T-helper 17 cell (primary cell): ENCODE measurements around the gene DDA1. TPM values are rescaled to one million over a fixed set of nuclear protein-coding genes. Genes with fewer than 3 reads are reported as not detected.
"Not testable (repeated sequence)": the region's sequence is repeated elsewhere in the genome, so short reads cannot be mapped to it uniquely, and the experiment has no call there.

Experiments used
- ATAC-seq: fragments of 150-1000 bp; cut with Tn5 transposase; 2 replicates; pipeline ENCODE4 v1.10.0; 2021; ENCODE audit warnings: mild to moderate bottlenecking, moderate library complexity
- DNase-seq, 3 donors: peaks; one replicate each; pipeline versions ENCODE4 v3.0.0 to v3.0.0-alpha.2; 2020 to 2021
- H3K9me3 ChIP-seq: one replicate; pipeline ENCODE4 v1.7.0; 2013; ENCODE audit warnings: low read length, mild to moderate bottlenecking; ENCODE audit not compliant: control insufficient read depth, poor library complexity, severe bottlenecking
- H3K27ac Mint-ChIP-seq: one replicate; pipeline ENCODE4 v1.8.0; 2022; ENCODE audit warnings: mild to moderate bottlenecking, moderate library complexity, mixed read lengths
- H3K27me3 Mint-ChIP-seq: one replicate; pipeline ENCODE4 v1.8.0; 2022; ENCODE audit warnings: mixed read lengths
- H3K36me3 Mint-ChIP-seq: one replicate; pipeline ENCODE4 v1.8.0; 2022; ENCODE audit warnings: low read depth, mixed read lengths
- H3K4me1 Mint-ChIP-seq: one replicate; pipeline ENCODE4 v1.8.0; 2022; ENCODE audit warnings: mild to moderate bottlenecking, mixed read lengths
- H3K4me3 Mint-ChIP-seq: one replicate; pipeline ENCODE4 v1.8.0; 2022; ENCODE audit warnings: mild to moderate bottlenecking, moderate library complexity, mixed read lengths
- total RNA-seq, 4 donors: library from RNA in 2 of 4; stranded (reverse) in 2 of 4; gene quantifications; one replicate each; pipeline ENCODE4 v1.2.3 and lab custom pipeline; 2022 to 2026

The DDA1 gene
- total RNA-seq, 2 donors from 2014 or later: 40.3 to 50.3 TPM

- peaks cover 2% of the 10 kb centered on the region for H3K36me3 Mint-ChIP-seq
- H3K27me3 Mint-ChIP-seq: peaks cover 18% of the 10 kb centered on the region
- no peak overlapping the region for H3K4me3 Mint-ChIP-seq
- peaks cover 6% of the 10 kb centered on the region for H3K4me1 Mint-ChIP-seq
- ATAC-seq (peak; percentile 96), DNase-seq (peak; percentile 59 to 74 (median 69))
- H3K27ac Mint-ChIP-seq: peak overlapping the region; percentile 32
- no peaks in the 10 kb centered on the region for H3K9me3 ChIP-seq
Measured at GRCh38 chr19:17346109-17346671, 36.8 kb downstream of the DDA1 start.

DNA sequence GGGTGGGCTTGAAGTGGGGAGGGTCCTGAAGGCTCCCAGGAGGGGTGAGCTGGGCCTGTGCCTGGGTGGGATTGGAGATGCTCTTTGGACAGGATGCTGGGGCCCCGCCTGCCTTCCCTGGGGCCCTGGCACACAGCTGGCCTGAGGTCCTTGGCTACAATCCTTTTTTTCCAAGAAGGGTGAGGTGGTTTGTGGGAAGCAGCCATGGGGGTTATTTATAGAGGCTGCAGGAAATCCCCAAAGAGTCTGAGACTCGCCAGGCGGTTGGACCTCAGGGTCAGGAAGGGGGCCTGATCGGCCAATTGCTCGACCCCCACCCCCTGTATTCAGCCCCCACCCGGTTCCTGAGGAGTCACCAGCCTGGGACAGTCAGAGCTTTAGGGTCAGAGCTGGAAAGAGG is 38.0 kb downstream of the DDA1 start:
- DNase-seq: no peak
- Mint-ChIP-seq H3K4me3 (no peak overlapping the region), H3K36me3 (peaks cover 2% of the 10 kb centered on the region), H3K4me1 (peaks cover 8% of the 10 kb centered on the region), H3K27me3 (peaks cover 27% of the 10 kb centered on the region), H3K27ac (no peak overlapping the region)
- ATAC-seq: no peak
- no peaks in the 10 kb centered on the region for H3K9me3 ChIP-seq

- no peak overlapping the region for H3K27ac Mint-ChIP-seq
- DNase-seq (no peak), ATAC-seq (no peak)
- H3K36me3 Mint-ChIP-seq: peaks cover 2% of the 10 kb centered on the region
- H3K9me3 ChIP-seq: no peaks in the 10 kb centered on the region
- peaks cover 32% of the 10 kb centered on the region for H3K27me3 Mint-ChIP-seq
- H3K4me1 Mint-ChIP-seq: peaks cover 8% of the 10 kb centered on the region
- no peak overlapping the region for H3K4me3 Mint-ChIP-seq
Measured at GRCh38 chr19:17347877-17348276, 38.5 kb downstream of the DDA1 start.

DNA sequence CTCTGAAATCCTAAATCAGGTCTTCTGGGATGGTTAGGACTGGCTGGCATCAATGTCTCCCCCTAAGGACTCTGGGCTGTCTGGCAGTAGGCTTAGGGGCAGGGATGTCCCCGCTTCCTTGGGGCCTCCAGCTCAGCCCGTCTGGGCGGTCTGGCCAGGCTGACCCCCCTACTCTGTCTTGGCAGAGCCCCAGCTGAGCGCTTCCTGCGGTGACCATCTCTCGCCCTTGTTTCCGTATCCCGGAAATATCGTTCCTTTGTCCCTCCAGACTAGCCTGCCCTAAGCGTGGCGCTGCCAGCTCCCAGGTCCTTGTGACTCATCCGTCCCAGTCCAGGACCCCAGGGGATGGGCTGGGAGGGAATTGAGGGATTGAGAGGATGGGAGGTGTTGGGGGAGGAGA is 39.3 kb downstream of the DDA1 start:
- no peak for ATAC-seq
- no peaks in the 10 kb centered on the region for H3K9me3 ChIP-seq
- Mint-ChIP-seq H3K4me1 (peaks cover 14% of the 10 kb centered on the region), H3K36me3 (peaks cover 4% of the 10 kb centered on the region), H3K27ac (peak overlapping the region; percentile 67), H3K4me3 (no peak overlapping the region), H3K27me3 (peaks cover 40% of the 10 kb centered on the region)
- no peak for DNase-seq

- no peak overlapping the region for H3K27ac Mint-ChIP-seq
- no peak for ATAC-seq
- no peak overlapping the region for H3K4me3 Mint-ChIP-seq
- H3K4me1 Mint-ChIP-seq: peaks cover 9% of the 10 kb centered on the region
- no peak for DNase-seq
- no peaks in the 10 kb centered on the region for H3K9me3 ChIP-seq
- H3K27me3 Mint-ChIP-seq: peaks cover 43% of the 10 kb centered on the region
- peaks cover 4% of the 10 kb centered on the region for H3K36me3 Mint-ChIP-seq
Measured at GRCh38 chr19:17351815-17352435, 42.6 kb downstream of the DDA1 start.

DNA sequence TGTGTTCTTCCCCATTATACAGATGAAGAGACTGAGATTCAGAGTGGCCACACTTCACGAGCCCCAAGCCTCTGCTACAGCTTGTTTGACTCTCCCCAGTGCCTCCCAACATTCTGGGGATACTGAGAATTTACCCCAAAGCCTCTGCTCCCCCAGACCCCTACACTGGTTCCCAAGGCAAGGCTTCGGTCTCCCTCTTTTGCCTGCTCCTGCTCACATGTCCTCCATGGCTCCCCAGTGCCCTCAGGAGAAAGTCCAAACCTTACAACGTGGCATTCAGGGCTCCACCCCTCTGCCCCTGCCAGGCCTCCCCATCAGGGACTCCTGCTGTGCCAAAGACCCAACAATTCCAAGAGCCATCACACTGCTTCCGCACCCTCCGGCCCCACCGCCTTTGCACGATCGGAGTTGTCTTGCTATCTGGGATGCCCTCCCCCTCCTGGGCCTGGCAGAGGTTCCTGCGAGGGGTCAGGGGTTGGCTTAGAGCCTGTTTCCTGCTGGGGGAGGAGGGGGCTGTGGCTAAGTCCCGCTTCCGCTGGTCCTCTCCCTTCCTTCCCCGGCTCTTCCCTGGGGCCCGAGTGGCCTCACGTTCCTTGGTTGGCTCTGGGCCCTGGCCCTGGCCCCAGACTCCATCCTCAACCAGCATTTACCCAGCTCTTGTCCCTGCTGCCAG is 43.4 kb downstream of the DDA1 start:
- Mint-ChIP-seq H3K4me3 (no peak overlapping the region), H3K36me3 (peaks cover 4% of the 10 kb centered on the region), H3K4me1 (peaks cover 9% of the 10 kb centered on the region), H3K27me3 (peaks cover 40% of the 10 kb centered on the region), H3K27ac (no peak overlapping the region)
- ATAC-seq (no peak), DNase-seq (no peak)
- H3K9me3 ChIP-seq: no peaks in the 10 kb centered on the region

DNA sequence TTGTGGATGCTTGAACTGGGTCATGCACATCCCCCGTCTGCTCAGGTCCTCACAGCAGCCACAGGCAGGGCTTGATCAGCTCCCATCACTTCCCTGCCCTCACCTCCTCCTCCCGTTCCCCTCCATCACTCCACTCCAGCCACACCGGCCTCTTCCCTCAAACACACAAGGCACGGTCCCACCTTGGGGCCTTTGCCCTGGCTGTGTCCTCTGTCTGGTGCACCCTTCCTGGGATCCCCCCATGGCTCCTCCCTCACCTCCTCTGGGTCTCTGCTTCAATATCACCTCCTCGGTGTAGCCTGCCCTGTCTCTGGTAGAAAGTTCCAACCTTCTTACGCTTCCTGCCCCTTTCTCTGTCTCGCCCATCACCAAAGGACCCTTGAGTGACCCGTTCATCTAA is 44.0 kb downstream of the DDA1 start:
- H3K27me3 Mint-ChIP-seq: peaks cover 36% of the 10 kb centered on the region
- H3K4me1 Mint-ChIP-seq: peaks cover 9% of the 10 kb centered on the region
- ATAC-seq (no peak), DNase-seq (no peak)
- no peak overlapping the region for H3K4me3 Mint-ChIP-seq
- H3K36me3 Mint-ChIP-seq: peaks cover 2% of the 10 kb centered on the region
- no peaks in the 10 kb centered on the region for H3K9me3 ChIP-seq
- H3K27ac Mint-ChIP-seq: no peak overlapping the region

DNA sequence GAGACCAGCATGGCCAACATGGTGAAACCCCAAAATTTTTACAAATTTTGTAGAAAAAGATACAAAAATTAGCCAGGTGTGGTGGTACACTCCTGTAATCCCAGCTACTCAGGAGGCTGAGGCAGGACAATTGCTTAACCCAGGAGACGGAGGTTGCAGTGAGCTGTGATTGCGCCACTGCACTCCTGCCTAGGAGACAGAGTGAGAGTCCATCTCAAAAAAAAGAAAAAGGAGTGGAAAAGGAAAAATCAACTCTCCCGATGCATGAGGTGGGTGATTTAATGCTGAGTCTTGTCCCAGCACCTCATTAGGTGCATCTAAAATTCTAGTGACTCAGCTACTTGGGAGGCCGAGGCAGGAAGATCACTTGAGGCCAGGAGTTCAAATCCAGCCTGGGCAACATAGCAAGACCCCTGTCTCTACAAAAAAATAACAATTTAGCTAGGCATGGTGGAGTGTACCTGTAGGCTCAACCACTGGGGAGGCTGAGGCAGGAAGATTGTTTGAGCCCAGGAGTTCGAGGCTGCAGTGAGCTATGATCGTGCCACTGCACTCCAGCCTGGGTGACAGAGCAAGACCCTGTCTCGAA is 47.8 kb downstream of the DDA1 start:
- peaks cover 17% of the 10 kb centered on the region for H3K27me3 Mint-ChIP-seq
- H3K9me3 ChIP-seq: no peaks in the 10 kb centered on the region
- peaks cover 2% of the 10 kb centered on the region for H3K36me3 Mint-ChIP-seq
- H3K27ac Mint-ChIP-seq: no peak overlapping the region
- ATAC-seq (no peak), DNase-seq (no peak)
- H3K4me3 Mint-ChIP-seq: no peak overlapping the region
- peaks cover 8% of the 10 kb centered on the region for H3K4me1 Mint-ChIP-seq

- no peaks in the 10 kb centered on the region for H3K9me3 ChIP-seq
- Mint-ChIP-seq H3K4me3 (no peak overlapping the region), H3K36me3 (peaks cover 5% of the 10 kb centered on the region), H3K4me1 (peaks cover 10% of the 10 kb centered on the region), H3K27me3 (peaks cover 13% of the 10 kb centered on the region), H3K27ac (no peak overlapping the region)
- ATAC-seq: no peak
- DNase-seq: no peak
Measured at GRCh38 chr19:17357724-17358123, 48.4 kb downstream of the DDA1 start.

DNA sequence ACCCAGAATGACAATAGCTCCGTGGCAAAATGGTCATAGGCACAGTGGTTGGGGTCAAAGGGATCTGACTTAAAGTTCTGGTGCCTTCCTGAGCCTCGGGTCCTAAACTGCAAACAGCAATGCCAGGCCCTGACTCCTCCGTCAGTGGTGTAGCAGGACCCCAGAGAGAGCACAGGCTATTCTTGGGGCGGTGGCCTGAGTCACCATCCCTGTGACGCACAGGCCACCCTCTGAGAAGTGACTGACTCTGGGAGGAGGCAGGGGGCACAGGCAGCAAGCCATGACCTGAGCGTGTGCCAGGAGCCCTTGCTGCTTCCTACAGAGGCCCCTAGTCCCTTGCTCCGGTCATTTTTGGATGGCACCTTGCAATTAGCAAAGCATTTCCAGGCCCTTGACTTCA is 49.0 kb downstream of the DDA1 start:
- peaks cover 6% of the 10 kb centered on the region for H3K27me3 Mint-ChIP-seq
- no peak for DNase-seq
- no peaks in the 10 kb centered on the region for H3K9me3 ChIP-seq
- H3K4me1 Mint-ChIP-seq: peaks cover 6% of the 10 kb centered on the region
- no peak for ATAC-seq
- H3K27ac Mint-ChIP-seq: no peak overlapping the region
- H3K4me3 Mint-ChIP-seq: no peak overlapping the region
- H3K36me3 Mint-ChIP-seq: peaks cover 4% of the 10 kb centered on the region

DNA sequence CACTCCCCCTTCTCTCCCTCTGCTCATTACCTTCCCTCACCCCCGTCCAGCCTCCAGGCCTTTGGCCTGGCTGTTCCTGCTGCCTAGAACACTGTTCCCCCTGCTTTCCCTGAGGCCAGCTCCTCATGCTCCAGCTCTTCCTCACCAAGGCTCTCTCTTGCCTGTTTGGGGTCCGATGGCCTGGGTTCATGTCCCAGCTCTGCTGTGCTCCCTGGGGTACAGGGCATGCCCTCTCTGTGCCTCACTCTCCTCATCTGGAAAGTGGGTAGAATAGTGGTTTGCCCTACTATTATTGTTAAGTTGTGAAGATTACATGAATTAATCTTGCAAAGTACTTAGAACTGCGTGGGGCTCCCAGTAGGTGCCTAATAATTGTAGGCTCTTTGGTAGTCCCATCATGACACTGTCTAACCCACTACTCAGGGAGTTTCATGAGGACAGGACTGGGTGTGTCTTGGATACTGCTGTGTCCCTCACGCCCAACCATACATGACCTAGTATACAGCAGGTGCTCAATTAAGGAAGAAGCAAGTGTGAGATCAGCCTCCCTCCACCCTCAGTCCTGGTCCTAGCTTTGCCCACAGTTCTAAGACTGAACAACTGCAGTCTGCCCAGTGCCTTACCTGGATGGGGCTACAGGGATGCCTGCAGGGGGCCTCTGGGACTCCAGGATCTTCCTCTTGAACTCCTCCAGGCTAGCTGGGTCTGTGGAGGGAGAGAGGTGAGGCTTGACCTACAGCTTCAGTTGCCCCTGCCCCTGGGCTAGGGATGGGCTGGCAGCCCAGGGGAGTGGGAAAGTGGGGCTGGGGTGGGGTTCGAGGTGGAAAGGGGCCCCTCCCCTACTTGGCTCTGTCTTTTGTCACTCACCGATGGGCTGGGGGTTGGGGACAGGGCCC is 50.8 kb downstream of the DDA1 start:
- DNase-seq: no peak
- peaks cover 7% of the 10 kb centered on the region for H3K36me3 Mint-ChIP-seq
- H3K27ac Mint-ChIP-seq: peak overlapping the region; percentile 51
- no peak for ATAC-seq
- no peaks in the 10 kb centered on the region for H3K9me3 ChIP-seq
- no peak overlapping the region for H3K4me3 Mint-ChIP-seq
- peaks cover under 1% of the 10 kb centered on the region for H3K27me3 Mint-ChIP-seq
- H3K4me1 Mint-ChIP-seq: peaks cover 5% of the 10 kb centered on the region

DNA sequence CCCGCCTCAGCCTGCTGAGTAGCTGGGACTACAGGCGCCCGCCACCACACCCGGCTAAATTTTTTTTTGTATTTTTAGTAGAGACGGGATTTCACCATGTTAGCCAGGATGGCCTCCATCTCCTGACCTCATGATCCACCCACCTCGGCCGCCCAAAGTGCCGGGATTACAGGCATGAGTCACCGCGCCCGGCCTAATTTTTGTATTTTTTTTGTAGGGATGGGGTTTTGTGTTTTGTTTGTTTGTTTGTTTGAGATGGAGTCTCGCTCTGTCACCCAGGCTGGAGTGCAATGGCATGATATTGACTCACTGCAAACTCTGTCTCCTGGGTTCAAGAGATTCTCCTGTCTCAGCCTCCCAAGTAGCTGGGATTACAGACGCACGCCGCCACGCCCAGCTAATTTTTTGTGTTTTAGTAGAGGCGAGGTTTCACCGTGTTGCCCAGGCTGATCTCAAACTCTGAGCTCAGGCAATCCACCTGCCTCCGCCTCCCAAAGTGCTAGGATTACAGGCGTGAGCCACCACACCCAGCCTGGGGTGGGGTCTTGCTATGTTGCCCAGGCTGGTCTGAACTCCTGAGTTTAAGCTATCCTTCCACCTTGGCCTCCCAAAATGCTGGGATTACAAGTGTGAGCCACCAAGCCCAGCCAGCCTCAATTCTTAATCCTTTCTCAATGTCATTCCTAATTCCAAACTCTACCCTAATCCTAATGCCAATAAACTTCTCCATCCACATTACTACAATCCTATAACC is 54.7 kb downstream of the DDA1 start:
- H3K4me1 Mint-ChIP-seq, ATAC-seq, H3K36me3 Mint-ChIP-seq, DNase-seq, H3K4me3 Mint-ChIP-seq, H3K9me3 ChIP-seq, H3K27ac Mint-ChIP-seq: not testable (repeated sequence)
- H3K27me3 Mint-ChIP-seq: peaks cover 12% of the 10 kb centered on the region
